Glomerular endothelial cell (primary cell): ENCODE measurements around the gene ZNF540. TPM values are rescaled to one million over a fixed set of nuclear protein-coding genes. Genes with fewer than 3 reads are reported as not detected.
A peak's percentile ranks its signal among the peaks of the same experiment; 100 is the strongest.
"Not testable (repeated sequence)": the region's sequence is repeated elsewhere in the genome, so short reads cannot be mapped to it uniquely, and the experiment has no call there.

Experiments
- DNase-seq: peaks from one replicate; pipeline ENCODE4 v3.0.0-alpha.2; 2011; ENCODE audit warnings: low read depth, low spot score; ENCODE audit errors: extremely low read depth
- total RNA-seq: library from RNA; depleted of rRNA; stranded (reverse); fragments of >200 nt; gene quantifications from 2 replicates; pipeline ENCODE4 v1.2.3, GENCODE V29; 2015

The ZNF540 gene
- 0.18 and 0.34 TPM in 2 replicates for total RNA-seq

DNA sequence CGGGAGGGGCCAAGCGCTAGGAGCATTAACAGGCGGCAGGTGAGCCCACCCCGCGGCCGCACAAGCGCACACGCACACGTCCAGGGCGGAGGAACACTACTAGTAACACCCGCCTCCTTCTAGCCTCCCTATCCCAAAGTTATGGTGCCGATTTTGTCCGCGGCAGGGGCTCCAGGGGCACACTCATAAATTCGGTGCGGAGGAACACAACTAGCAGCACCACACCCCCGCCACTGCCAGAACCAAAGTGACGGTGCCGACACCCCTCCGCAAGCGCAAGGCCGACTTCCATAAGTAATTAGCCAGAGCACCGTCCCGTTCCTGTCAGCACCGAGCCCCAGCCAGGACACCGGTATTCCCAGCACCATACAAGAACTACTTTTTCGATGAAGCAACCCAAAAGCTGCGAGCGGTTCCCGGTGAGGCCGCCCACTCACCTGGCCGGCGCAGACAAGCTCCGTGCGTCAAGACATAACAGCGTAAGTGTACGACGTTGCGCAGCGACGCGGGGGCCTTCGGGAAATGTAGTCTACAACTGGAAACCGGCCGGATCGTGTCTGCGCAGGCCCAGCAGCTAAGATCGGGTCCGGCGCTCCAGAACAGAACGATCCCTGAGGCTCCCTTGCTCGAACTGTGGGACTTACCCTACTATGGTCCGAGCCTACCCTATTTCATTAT, at the start of gene ZNF540, which contains the start of gene ZNF571:
TSS of gene ZNF540 (plus strand) at position 573 of the 678 bp plus-strand sequence. CDS start 3,572 bp downstream, outside the sequence.
TSS of gene ZNF571 (minus strand) at position 489 of the 678 bp plus-strand sequence. CDS start 8,116 bp downstream, outside the sequence.
- peak; percentile 54 for DNase-seq

DNA sequence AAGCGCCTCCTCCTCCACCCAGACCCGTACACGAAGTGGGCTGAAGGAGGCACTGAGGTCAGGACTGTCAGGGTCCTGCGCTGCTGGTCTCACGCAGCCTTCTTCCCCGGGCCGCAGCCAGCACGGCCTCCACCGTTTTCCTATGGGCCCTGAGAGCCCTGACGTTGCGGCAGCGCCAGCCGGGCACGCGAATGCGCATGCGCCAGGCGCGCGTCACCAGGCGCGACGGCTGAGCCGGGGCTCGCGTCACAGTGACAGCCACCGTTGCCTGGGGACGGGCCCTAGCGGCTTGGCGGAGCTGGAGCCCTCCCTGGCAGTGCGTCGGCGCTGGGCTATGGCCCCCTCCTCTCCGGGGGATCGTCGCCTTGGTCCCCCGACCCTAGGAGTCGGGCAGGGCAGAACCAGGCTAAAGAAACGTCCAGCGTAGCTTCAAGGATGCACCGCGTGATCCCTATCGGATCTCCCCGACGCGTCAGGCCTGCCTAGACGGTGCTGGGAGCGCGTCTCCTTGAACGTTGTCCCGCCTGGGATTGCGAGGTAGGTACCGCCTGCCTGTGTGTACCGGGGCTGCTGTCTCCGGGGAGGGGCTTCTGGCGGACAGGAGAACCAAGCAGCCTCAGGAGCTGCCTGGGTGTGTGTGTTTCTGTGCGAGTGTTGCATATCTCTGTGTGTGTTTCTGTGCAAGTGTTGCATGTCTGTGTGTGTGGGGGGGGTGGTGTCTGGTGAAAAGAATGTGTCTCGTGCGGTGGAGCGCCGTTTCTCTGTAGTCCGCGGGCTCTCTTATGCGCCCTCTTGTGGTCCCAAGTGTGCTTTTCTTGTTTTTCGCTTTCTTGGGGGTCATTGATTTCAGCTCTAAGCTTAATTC, 43.3 kb upstream of the ZNF540 start:
- no peak for DNase-seq

DNA sequence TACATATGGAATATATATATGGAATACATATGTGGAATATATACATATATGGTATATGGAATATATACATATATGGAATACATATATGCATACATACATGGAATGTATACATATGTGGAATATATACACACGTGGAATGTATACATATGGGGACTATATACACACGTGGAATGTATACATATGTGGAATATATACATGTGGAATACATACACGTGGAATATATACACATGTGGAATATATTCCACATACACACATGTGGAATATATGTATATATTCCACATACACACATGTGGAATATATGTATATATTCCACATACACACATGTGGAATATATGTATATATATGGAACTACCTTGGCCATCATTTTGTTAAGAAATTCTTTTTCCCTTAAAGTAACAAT, 31.2 kb upstream of the ZNF540 start:
- DNase-seq = no peak

DNA sequence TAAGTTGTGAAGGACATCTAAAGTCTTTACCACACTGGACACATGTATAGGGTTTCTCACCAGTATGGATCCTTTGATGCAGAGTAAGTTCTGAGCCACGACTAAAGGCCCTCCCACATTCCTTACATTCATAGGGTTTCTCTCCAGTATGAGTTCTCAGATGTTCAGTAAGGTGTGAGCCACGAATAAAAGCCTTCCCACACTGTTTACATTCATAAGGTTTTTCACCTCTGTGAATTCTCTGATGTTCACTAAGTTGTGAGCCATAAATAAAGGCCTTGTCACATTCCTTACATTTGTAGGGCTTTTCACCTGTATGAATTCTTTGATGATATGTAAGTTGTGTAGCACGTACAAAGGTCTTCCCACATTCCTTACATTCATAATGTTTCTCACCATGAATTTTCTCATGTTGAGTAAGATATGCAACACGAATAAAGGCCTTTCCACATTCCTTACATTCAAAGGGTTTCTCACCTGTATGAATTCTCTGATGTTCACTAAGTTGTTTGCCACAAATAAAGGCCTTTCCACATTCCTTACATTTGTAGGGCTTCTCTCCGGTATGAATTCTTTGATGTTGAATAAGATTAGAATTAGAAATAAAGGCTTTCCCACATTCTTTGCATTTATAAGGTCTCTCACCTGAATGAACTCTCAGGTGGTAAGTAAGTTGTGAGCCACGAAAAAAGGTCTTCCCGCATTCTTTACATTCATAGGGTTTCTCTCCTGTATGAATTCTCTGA, 29.9 kb upstream of the ZNF540 start:
- no peak for DNase-seq

DNA sequence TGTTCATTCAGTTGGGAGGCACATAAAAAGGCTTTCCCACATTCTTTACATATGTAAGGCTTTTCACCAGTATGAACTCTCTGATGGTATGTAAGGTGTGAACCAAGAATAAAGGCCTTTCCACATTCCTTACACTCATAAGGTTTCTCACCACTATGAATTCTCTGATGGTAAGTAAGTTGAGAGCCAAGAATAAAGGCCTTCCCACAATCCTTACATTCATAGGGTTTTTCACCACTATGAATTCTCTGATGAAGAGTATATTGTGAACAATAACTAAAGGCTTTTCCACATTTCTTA, 29.4 kb upstream of the ZNF540 start:
- no peak for DNase-seq

DNA sequence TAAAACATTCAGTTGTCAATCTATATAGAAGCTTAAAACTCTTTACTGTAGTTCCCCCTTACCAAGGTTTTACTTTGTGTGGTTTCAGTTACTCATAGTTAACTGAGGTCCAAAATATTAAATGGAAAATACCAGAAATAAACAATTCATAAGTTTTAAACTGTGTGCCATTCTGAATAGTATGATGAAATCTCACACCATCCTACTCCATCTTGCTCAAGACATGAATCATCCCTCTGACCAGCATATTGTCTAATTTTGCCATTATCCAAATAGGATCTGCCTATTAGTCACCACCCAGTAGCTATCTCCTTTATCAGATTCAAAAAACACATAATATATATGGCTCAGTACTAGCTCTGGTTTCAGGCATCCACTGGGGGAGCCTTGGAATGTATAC, 22.5 kb upstream of the ZNF540 start:
- DNase-seq = no peak

DNA sequence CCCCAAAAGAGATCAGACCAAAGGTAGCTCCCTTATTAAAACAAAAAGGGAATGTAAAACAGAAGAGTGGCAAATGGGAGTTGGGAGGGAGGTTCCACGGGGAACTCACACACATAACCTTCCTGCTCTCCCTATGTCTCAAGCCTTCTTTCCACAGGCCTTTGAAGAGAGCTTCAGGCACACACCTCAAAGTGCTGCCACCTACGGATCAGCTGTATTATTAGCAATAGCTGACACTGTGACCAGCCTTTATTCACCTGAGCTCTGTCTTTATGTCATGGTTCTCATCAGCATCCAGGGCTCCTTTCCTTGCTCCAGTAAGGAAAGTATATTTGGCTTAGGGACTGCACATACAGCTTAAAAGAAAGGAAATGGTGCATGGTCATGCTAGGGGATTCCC, 11.3 kb upstream of the ZNF540 start:
- no peak for DNase-seq

DNA sequence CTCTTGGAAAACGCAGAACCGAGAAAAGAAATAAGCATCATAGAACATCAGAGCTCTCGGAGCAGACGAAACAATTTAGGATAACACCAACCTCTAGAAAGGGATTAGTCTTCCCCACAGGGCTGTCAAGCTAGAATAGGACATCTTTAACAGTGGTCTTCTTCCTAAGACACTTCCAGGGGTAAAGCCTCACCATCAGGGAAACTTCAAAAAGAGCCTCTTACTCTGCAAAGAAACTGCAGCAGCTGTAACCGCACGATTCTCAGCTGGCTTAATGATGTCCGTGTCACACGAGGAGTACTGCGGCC, 726 bp upstream of the ZNF540 start:
- DNase-seq = no peak

DNA sequence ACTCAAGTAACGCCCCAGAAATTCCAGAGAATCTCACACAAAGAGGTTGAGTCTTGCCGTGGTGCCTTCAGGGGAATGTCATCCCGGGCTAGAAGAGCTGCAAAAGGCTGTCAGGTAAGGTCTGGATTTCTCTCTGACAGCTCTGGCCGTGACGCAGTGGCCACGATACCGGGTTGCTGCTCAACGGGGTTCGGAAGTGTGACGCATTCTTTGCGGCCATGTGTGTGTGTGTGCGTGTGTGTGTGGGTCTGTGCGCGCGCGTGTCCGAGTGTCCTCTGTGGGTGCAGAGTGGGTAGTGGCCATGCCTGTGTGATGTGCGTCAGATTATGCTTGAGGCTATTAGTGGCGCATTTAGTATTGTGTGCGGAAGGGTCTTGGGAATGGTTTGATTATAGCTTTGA, 306 bp downstream of the ZNF540 start:
- peak; percentile 10 for DNase-seq

DNA sequence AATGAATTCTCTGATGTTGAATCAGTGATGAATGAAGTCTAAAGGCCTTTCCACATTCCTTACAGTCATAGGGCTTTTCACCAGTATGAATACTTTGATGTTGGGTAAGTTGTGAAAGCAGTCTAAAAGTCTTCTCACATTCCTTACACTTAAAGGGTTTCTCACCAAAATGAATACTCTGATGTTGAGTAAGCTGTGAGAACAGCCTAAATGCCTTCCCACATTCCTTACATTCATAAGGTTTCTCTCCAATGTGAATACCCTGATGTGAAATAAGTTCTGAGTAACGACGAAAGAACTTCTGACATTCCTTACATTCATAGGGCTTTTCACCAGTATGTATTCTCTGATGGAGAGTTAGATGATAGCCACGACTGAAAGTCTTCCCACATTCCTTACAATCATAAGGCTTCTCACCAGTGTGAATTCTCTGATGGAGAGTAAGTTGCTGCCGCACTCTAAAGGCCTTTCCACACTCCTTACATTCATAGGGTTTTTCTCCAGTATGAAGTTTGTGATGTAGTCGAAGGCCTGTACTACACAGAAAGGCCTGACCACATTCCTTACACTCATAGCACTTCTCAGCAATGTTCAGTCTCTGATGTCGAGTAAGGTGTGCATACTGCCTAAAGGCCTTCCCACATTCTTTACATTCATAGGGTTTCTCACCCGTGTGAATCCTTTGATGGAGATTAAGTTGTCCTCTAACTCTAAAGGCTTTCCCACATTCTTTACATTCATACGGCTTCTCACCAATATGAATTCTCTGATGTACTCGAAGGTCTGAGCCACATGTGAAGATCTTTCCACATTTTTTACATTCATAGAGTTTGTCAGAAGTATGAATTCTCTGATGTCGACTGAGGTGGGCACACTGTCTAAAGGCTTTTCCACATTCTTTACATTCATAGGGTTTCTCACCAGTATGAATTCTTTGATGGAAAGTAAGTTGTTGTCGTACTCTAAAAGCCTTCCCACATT, 40.7 kb downstream of the ZNF540 start:
- no peak for DNase-seq

DNA sequence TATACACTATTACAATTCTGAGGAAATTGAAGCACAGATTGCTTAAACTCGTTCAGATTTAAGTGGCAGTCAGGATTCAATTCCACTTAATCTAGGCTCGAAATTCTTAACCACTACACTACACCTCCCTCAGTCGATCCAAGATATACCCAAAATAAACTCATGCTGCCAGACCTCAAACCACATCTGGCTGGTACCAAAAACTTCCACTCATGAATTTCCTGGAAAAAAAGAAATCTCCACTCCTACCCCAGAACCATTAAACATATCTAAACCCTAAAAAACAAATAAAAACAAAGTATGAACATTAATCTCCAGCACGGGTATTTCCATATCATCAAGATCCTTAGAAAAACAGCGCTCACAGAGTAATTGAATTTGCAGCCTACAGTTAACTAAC, 59.4 kb downstream of the ZNF540 start:
- no peak for DNase-seq

DNA sequence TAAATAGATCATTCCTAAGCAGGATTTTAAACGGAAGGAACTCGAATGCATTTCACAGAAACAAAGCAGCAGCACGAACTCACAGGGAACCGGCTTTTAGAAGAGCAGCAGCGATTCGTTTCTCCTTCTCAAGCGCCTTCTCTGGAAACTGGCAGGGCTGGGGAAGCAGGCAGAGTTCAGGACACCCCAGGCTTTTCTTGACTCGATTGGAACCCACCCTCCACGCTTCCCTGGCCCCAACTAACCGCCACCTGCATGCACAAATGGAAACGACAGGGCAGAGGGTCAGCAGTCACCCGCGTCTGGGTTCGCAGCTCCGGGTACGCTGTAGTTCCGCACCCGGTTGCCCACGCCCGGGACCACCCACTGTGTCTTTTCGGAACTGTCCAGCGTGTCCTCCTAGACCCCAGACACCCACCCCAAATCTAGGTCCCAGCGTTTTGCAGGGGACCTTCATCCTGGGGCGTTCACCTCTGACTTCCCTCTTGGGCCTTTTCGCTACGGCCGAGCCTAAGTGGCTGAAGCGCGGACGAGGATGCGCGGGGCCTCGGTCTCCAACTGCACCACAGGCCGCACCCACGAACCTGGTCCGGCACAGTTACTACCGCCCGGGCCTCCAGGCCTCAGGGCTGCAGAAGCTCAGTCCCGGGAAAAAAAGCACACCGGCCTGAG, 60.1 kb downstream of the ZNF540 start:
- no peak for DNase-seq

DNA sequence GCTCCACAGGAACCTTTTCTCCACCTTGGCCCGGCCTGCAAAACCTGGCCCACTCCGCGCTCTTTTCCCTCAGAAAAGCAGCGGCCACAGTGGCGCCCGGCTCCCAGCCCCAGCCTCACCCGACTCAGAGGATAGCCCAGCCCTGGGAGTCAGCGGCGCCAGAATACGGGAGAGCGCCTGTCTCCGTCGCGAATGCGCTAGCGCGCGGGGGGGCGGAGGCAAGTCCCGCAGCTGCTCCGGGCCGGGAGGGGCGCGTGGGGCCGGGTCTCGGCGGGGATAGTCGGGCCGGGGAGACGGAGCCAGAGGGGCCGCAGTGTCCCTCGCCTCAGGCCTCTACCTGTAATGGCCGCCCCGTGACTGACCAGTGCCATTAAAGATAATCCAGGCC, 60.6 kb downstream of the ZNF540 start, which contains the start of gene ZFP30:
TSS of gene ZFP30 (minus strand) at position 165 of the 388 bp plus-strand sequence. CDS start 7,643 bp downstream, outside the sequence.
- DNase-seq = no peak

DNA sequence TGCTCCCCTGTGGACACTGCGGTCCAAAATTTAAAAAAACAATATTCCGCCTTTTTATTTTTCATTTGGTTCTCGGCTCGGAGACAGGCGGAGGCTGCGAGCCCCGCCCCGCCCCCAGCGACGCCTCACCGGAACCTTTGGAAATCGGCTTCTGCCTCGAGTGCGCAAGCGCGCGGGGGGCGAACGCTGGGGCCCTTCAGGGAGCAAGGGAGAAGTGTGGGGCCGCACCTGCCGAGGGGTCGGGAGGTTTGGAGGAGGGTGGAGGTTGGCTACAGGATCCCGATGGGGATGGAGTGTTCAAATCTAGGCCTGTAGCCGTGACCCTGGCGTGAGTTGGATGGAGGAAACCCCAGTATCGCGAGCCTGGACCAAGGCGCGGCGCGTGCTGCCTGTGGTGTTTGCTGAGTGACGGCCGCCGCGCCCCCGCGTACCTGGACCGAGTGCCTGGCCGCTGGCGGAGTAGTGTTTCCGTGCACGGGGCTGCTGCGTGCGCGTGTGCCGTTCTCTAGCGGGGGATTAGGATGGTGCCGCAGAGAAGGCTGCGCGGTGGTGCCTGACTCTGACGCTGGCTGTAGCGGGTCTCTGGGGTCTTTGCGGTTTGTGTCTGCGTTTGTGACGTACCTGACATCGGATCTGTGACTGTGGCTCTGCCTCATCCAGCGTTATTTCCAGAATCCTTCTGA, 61.2 kb downstream of the ZNF540 start:
- DNase-seq = no peak

DNA sequence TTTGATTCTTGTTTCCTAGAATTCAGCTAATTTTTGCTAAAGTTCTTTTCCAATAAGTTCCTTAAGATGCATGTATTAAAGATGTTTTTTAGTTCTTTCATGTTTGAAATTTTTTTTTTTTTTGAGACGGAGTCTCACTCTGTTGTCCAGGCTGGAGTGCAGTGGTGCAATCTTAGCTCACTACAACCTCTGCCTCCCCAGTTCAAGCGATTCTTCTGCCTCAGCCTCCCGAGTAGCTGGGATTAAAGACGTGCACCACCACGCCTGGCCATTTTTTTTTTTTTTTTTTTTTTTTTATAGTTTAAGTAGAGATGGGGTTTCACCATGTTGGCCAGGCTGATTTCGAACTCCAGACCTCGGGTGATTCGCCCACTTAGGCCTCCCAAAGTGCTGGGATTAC, 62.5 kb downstream of the ZNF540 start:
- not testable (repeated sequence) for DNase-seq
